ENCODE data around the gene HCFC1R1.

The HCFC1R1 gene

GRCh38 chr16:3035289-3035971 lies 11.7 kb upstream of the HCFC1R1 start:
- DNase-seq: no peak

- no peak for DNase-seq
Observed at GRCh38 chr16:3032624-3033023, 8.9 kb upstream of the HCFC1R1 start.

DNA sequence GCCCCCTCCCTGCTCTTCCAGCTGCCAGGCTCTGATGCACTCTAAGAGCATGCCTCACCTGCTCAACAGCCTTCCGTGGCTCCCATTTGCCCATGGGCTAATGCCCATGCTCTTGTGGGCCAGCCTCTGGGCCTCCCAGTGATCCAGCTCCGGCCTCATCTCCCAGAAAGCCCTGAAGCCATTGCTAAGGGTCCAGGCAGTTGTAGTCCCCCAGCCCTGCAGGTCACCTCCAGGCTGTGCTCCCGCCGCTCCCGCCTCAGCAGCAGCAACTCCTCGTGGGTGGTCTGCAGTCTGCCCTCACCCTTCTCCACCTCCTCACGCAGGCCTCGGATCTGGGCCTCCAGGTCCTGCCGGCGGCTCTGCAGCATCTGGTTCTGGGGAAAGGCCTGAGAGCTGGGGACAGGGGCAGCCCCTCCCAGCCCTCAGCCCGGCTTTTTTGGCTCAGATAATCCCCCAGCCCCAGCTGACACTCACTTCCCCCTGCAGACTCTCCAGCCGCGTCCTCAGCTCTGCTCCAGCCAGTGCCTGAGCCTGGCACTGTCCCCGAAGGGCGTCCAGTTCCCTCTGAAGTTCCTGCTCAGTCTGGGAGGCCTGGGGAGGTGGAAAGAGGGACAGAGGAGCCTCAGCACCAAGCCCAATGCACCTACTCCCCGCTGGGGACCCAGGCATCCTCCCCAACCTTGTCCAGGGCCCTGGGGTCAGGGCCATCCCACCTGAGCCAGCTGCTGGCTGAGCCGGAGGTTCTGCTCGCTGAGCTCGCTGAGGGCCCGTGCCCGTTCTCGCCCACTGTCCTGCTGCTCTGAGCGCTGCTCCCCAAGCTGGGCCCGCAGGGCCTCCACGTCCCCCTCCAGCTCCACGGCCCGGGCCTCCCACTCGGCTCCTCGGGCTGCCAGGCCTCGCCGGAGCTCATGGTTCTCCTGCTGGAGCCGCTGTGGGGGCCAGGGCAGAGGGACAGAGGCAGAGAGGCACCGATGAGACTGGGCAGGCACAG lies 6.8 kb upstream of the HCFC1R1 start:
- no peak for DNase-seq

GRCh38 chr16:3029491-3030221 lies 5.9 kb upstream of the HCFC1R1 start:
- no peak for DNase-seq

DNA sequence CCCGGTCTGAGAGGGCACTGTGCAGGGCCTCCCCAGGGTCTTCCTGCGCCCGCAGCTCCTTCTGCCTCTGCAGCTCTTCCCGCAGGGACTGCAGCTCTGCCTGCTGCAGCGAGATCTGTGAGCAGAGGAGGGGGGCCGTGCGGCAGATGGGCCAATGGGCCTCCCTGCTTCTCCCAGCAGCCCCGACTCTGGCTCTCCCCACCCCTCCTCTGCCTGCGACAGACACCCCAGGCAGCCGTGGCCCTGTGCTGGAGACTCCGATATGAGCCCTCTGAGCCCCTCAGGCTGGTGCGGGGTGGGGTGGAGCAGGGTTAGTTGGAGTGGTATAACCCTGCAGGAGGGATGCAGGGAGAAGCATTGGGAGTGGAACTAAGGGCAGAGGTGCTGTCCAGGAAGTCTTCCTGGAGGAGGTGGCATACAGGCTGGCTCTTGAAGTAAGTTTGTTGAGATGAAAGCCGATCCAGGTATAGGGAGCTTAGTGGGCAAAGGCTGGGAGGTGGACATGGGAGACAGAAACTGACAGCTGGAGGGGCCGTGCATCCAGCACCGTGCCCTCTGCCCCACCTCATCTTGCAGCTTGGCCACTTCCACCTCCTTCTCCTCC lies 5.1 kb upstream of the HCFC1R1 start:
- DNase-seq: no peak

DNA sequence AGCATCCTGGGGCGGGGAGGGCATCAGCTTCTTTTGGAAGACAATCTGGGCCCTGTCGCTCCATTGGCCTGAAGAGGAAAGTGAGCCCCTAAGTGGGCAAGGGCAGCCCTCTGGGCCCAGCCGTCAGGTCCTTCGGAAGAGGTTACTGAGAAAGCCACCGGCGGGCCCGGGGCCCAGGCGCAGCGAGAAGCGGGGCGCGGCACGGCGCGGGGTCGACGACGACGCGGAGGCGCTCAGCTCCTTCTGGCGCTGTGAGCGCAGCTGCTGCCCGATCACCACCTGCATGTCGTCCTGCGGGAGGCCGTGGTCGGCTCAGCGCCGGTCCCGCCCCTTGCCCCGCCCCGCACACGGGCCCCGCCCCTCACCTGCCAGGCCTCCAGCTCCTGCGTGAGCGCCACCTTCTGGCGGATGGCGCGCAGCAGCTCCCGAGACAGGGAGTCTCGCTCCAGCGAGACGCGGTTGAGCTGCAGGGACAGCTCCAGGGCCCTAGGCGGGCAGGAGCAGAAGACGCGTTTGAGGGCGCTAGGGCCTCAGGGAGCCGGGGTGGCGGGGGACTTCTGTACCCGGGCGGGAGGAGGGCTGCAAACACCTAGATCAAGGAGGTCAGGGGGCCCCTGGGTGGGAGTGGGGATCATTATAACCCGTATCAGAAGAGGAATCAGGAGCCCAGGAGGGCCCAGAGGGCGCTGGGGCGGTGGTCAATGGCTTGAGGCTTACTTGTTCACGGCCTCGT lies 4.4 kb upstream of the HCFC1R1 start:
- DNase-seq: peak; percentile 30

DNA sequence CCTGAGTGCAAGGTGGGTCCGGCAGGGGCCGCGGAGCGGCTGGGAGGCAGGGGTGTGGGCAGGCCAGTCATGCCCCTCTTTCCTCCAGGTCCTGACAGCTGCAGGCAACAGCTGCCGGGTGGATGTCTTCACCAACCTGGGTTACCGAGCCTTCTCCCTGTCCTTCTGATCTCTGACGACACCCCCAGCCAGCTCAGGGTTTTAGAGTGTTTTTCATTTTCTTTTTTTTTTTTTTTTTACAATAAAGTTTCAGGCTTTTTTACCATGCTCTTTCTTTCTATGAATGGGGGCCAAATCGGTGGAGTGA lies 3.7 kb upstream of the HCFC1R1 start:
- DNase-seq: no peak

- DNase-seq: no peak
Observed at GRCh38 chr16:3026609-3027488, 3.1 kb upstream of the HCFC1R1 start.

- DNase-seq: no peak
Observed at GRCh38 chr16:3026003-3026378, 2.2 kb upstream of the HCFC1R1 start.

DNA sequence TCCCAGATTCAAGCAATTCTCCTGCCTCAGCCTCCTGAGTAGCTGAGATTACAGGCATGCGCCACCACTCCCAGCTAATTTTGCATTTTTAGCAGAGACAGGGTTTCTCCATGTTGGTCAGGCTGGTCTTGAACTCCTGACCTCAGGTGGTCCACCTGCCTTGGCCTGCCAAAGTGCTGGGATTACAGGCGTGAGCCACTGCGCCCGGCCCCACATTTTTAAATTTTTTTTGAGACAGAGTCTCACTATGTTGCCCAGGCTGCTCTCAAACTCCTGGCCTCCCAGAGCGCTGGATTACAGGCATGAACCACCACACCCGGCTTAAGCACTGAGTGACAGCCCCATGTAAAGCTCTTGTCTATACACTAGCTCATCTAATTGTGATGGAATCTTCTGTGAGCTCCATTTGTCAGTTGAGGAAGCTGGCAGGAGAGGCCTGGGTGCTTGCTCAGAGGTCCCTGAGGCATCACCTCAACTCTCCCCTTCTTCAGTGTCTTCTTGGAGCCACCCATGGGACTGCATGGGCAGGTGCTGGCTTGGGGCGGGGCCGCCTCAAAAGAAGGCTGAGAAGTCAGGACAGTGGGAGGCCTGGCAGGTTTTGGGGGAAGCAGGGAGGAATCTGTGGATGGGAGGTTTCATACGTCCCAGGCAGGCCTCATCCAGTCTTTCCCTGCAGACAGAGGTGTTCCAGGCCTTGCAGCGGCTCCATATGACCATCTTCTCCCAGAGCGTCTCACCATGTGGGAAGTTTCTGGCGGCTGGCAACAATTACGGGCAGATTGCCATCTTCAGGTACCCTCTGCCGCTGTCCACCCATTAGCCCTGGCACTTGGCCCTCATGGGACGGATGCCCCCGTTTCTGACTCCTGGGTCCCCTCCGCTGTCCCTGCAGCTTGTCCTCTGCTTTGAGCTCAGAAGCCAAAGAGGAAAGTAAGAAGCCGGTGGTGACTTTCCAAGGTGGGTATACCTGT lies 1.6 kb upstream of the HCFC1R1 start:
- DNase-seq: no peak

- DNase-seq: no peak
Observed at GRCh38 chr16:3023415-3023668, 400 bp downstream of the HCFC1R1 start.

DNA sequence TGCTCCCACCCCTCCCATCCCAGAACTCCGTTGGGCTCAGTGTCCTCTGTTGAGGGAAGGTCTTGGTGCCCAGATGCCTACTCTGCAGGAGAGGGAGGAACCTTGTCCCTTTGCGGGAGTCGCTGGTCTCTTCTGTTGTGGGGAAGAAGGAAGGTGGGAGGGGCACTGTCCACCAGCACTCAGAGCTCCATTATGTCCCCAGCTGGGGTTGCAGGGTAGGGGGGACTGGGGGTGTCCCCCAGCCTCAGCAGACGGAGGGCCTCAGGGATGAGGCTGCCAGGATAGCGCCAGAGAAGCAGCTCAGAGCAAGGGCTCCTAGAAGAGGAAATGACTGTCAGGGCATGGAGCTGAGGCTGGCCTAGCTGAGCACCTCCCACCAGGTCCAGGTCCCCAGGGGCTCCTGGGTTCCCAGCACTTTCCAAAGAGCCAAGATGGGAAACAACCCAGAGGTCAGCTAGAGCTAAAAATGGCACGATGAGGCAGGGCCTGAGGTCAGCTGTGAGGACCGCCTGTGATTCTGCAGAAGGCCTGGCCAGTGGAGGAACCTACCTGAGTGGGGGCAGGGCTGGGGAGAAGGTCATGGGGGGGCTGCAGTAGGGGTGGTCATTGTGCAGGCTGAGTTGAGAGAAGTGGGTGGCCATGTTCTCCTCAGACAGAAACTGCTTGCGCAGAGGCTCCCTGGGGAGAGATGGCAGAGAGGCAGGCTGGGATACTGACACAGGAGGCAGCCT lies 893 bp downstream of the HCFC1R1 start:
- no peak for DNase-seq

DNA sequence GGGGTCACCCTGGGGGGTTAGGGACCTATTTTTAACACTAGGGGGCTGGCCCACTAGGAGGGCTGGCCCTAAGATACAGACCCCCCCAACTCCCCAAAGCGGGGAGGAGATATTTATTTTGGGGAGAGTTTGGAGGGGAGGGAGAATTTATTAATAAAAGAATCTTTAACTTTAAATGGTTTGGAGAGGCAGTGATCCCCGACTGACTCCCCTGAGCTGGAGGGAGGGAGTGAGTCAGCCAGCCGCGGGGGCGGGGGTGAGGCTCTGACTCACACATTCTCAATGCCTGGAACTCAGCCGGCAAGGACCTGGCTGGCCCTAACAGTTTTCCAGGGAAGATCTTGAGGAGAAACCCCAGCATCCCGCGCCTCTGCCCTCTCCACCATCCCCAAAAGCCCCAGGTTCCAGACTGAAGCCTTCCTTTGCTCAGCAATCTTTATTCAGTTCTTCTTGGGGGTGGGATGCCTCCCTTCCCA lies 1.5 kb downstream of the HCFC1R1 start:
- no peak for DNase-seq

- no peak for DNase-seq
Observed at GRCh38 chr16:3021449-3022207, 2.1 kb downstream of the HCFC1R1 start.

GRCh38 chr16:3020604-3021448 lies 2.9 kb downstream of the HCFC1R1 start:
- no peak for DNase-seq

DNA sequence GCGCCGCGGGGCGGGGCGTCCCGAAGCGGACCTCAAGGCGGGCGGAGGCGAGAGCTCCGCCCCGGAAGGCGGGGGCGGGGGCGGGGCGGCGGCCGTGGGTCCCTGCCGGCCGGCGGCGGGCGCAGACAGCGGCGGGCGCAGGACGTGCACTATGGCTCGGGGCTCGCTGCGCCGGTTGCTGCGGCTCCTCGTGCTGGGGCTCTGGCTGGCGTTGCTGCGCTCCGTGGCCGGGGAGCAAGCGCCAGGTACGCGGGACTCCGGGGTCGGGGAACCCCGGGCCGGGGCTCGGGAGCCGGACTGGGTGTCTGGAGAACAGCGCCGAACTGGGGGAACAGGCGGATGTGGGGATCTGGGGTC lies 3.5 kb downstream of the HCFC1R1 start, which contains the start of gene TNFRSF12A:
Gene TNFRSF12A (plus strand): TSS at position 122 of the 357 bp plus-strand sequence. CDS start 30 bp downstream, at position 152.
- peak; percentile 33 for DNase-seq

GRCh38 chr16:3019594-3020246 lies 4.0 kb downstream of the HCFC1R1 start:
- DNase-seq: no peak
